Daoy (cell line): ENCODE results near the gene SUPT20HL1. TPM values are rescaled to one million over a fixed set of nuclear protein-coding genes. Genes with fewer than 3 reads are reported as not detected.
"Not testable (repeated sequence)": the region's sequence is repeated elsewhere in the genome, so short reads cannot be mapped to it uniquely, and the experiment has no call there.

Experiments used
- DNase-seq: peaks from one replicate; pipeline ENCODE4 v3.0.0-alpha.2; 2015; ENCODE audit warnings: low read depth
- total RNA-seq: library from RNA; depleted of rRNA; stranded (reverse); fragments of >200 nt; shearing (Covaris generic); gene quantifications from 2 replicates; pipeline ENCODE4 v1.2.3, GENCODE V29; 2014

SUPT20HL1 gene
- total RNA-seq, 1 experiment from 2014 or later = not detected

DNA sequence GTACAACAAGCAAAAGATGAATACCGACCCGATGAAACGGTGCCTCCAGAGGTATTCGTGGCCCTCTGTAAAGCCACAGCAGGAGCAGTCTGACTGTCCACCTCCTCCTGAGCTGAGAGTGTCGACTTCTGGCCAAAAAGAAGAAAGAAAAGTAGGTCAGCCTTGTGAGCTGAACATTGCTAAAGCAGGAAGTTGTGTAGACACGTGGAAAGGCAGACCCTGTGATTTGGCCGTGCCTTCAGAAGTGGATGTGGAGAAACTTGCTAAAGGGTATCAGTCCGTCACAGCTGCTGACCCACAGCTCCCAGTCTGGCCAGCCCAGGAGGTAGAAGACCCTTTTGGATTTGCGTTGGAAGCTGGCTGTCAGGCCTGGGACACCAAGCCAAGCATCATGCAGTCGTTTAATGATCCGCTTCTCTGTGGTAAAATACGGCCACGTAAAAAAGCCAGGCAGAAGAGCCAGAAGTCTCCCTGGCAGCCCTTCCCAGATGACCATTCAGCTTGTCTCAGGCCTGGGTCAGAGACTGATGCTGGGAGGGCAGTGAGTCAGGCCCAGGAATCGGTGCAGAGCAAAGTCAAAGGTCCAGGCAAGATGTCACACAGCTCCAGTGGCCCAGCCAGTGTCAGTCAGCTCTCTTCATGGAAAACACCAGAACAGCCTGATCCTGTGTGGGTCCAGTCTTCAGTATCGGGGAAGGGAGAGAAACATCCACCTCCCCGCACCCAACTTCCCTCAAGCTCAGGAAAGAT is 3.2 kb downstream of the SUPT20HL1 start:
- not testable (repeated sequence) for DNase-seq

DNA sequence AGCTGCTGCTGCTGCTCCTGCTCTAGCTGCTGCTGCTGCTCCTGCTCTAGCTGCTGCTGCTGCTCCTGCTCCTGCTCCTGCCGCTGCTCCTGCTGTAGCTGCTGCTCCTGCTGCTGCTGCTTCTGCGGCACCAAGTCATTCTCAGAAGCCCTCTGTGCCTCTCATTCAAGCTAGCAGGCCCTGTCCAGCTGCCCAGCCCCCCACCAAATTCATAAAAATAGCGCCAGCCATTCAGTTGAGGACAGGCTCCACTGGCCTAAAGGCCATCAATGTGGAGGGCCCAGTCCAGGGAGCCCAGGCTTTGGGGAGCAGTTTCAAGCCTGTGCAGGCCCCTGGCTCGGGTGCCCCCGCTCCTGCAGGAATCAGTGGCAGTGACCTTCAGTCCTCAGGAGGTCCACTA is 3.9 kb downstream of the SUPT20HL1 start:
- no peak for DNase-seq

DNA sequence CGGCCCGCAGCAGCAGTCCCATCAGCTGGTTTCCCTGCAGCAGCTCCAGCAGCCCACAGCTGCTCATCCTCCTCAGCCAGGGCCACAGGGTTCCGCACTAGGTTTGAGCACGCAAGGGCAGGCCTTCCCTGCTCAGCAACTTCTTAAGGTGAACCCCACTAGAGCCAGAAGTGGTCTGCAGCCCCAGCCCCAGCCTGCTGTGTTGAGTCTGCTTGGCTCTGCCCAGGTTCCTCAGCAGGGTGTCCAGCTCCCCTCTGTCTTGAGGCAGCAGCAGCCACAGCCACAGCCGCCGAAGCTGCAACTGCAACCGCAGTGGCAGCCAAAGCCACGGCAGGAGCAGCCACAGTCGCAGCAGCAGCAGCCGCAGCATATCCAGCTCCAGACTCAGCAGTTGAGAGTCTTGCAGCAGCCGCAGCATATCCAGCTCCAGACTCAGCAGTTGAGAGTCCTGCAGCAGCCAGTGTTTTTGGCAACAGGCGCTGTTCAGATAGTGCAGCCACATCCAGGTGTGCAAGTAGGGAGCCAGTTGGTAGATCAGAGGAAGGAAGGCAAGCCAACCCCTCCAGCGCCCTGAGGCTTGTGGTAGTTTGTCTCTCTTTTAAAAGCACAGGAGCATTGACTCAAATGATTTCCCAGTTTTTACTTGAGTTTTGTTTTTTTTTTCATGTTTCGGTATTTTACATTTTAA is 4.6 kb downstream of the SUPT20HL1 start:
- DNase-seq = no peak

DNA sequence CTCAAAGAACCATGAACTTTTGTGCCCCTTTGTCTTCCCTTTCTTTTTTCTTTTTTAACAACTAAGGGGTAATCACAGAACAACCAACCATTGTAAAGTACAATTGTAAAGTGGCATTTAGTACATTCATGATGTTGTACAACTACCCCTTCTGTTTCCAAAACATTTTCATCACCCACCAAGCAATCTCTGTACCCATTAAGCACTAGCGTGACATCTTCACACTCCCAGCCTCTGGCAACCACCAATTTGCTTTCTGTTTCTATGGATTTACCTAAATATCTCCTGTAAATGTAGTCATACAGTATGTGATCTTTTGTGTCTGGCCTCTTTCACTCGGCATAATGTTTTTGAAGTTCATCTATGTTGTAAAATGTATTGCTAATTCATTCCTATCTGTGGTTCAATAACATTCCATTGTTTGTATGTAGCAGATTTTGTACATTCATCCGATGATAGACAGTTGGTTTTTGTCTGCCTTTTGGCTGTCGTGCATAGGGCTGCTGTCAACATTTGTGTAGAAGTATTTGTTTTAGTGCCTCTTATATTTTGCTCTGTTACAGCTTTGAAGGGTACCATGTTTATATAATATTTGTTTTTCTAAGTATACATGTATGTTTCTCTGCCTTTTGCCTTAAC is 6.4 kb downstream of the SUPT20HL1 start:
- DNase-seq = not testable (repeated sequence)

DNA sequence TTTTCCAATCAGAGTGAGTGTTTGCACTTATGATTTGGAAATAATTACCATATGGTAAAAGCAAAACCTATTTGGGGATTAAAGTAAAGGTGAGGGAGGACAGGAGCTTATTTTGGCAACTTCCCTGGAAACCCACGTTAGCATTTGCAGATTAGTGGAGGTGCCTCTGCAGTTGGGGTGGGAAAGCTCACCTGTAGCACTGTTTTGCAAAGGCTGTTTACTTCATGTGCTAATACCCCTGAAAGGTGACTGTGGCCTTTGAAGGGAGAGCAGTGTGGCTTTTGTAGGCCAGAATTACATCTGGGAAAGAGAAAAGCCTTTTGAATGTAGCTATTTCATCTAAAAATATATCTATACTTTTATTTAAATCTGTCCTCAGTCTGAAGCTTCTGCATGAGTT is 9.4 kb downstream of the SUPT20HL1 start:
- DNase-seq = no peak

DNA sequence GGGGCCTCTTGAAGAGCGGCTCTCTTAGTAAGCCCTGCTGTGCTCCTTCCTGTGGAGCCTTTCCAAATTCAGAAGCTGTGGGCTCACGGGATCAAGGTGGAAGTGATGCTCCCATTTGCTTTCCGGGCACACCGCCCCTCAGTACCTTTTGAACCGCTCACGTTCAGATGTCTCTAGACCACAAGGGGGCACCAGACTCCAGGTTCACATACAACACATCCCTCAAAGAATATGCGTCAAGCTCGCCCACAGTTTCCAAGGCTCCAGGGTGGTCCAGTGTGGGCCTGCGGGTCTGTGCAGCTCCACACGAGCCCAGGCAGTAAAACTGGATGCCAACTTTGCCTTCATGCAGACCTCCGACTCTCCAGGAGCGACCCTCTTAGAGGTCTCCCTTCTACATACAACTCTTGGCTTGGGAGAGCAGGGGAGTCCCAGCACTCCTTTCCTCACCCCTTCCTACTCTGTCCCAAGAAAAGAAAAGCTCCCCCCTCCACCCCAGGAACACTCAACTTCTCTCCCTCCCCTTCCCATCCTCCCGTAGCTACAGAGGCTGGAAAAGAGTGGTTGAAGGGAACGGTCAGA is 11.0 kb downstream of the SUPT20HL1 start:
- peak; percentile 52 for DNase-seq

DNA sequence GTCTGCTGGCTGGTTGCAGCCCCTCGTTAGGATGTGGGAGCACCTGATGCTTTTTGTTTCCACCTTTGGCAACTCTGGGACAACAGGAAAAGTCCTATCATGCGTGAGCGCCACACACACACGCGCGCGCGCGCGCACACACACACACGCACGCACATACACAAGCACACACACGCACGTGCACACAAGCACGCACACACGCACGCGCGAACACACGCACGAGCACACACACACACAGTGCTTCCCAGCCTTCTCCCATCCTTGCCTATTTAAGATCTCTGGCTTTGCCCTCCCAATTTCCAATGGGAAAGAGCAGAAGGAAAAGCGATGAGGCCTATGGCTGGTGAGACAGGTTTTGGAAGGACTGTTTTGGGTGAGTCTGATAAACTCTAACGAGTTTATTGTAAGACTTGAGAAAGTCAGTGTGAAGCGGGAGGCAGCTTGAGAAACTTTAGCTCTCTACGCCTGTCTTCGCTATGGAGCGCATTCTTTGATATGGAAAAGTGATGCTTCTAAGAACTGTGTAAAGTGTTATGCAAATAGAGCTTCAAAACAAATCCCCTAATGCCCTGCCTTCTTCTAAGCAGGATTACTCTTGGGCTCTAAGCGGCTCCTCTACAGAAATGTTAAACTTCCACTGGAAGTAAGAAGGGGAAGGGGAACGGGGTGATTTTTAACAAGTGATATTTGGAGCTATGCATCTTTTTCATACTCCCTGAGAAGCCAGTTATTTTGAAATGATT is 11.8 kb downstream of the SUPT20HL1 start:
- DNase-seq = no peak

DNA sequence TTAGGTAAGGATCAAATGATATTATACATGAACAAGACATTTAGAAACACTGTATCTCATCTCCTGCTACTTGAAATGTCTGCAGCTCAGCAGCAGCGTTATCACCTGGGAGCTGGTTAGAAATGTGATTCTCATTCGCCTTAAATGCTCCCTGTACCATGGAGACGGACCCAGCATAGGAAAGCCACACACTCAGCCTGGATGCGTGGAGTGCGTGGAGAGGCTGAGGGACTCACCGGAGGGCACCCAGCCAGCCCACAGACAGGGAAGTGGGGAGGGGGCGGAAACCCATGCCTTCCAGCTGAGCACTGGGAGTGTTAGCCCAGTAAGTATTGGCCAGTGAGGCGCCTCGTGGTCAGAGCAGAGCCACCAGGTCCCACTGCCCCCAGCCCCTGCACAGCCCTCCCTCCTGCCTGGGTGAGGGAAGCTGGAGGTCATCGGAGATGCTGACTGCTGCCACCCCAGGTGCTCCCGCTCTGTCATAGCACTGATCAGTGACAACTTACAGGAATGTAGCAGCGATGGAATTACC is 15.2 kb downstream of the SUPT20HL1 start:
- no peak for DNase-seq

DNA sequence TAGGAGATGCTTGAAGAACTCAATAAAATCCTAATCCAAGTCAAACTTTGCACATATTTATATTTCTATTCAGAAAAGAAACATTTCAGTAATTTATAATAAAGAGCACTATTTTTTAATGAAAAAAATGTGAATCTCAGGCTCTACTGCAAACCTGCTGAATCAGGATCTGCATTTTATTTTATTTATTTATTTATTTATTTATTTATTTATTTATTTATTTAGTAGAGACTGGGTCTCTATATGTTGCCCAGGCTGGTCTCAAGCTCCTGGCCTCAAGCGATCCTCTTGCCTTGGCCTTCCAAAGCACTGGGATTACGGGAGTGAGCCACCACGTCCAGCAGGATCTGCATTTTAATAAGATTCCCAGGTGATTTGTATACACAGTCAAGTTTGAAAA is 16.0 kb downstream of the SUPT20HL1 start:
- no peak for DNase-seq

DNA sequence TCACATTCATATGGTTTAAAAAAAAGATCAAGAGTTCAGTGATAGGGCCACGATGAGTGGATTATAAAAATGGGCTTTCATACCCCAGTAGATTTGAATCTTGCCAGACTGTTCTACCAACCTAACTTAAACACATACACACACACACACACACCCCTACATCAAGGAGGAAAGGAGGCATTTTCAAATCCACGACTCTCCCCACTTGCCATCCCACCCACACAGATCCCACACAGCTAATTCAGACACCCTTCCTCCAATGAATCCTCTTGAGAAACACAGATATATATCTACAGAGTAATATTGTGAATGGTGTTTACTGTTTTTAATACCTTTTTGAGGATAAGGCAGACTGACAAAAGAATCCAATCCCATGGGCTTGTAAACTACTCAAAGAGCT is 16.8 kb downstream of the SUPT20HL1 start:
- DNase-seq = no peak

DNA sequence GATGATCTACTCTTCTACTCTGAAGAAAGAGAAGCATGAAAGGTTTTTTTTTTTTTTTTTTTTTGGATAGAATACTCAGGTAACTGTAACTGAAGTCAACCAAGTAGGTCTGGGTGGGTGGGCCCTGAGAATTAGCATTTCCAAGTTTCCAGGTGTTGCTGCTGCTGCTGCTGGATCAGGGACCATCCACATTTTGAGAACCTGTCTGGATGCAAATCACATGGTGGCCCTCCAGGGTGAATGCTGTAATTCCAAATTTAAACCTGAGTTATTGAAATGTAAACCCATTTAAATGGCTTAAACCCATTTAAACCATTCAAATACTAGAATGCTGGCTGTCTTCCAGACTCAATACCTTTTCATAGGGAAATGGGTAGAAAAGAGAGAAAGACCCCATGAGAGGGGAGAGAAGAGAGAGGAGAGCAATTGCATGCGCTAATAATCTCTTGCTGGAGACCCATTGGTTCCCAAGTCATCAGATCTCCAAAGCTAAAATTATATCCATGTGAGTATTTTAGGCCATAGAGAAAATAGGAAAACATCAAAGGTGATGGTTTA is 17.6 kb downstream of the SUPT20HL1 start:
- no peak for DNase-seq

DNA sequence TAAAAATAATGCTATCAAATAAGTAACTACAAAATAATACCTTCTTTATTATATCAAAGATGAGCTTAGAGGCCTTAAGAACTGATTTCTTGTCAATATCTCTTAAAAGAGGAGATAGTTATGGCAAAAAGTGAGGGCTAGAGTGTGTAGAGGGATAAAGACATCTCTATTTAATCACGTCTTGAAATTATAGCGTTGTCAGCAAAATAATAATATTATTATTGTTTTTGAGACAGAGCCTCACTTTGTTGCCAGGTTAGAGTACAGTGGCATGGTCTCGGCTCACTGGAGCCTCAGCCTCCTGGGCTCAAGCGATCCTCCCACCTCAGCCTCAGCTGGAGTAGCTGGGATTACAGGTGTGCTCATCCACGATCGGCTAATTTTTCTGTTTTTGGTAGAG is 18.3 kb downstream of the SUPT20HL1 start:
- no peak for DNase-seq

DNA sequence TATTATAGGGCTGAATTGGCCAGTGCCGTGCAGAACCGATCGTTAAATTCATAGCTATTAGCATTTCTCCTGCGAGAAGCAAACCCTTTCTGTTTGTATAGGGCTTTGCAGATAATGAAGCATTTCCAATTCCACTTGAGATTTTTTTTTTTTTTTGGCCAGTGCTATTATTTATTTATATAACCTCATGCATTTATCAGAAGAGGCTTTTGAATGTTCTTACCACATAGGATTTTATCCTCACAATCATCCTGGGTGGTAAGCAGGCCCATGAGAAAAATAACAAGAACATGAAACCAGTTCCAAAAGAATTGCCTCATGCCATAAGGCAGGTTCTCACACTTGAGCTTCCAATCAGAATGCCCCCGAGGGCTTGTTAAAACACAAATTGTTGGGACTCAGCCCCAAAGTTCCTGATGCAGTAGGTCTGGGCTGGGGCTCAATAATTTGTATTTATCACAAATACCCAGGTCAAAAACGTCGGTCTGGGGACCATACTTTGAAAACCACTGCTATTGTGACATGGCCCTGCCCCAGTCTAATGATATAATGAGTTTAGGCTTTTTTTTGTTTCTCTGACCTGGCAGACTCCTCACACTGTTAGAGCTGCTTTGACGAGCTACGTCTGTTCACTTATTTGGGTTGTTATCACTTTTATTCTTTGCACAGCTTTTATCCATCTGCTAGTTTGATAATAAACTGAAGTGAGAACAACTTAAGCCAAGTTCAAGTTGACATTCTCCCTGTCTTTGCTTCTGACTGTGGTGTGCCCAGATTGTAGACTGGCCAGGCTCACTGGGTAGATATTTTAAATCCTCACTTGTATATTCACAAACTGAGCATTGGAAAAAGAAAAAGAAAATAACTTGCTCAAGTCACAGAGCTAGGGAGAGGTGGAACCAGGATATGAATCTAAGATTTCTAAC is 20.1 kb downstream of the SUPT20HL1 start:
- peak; percentile 18 for DNase-seq

DNA sequence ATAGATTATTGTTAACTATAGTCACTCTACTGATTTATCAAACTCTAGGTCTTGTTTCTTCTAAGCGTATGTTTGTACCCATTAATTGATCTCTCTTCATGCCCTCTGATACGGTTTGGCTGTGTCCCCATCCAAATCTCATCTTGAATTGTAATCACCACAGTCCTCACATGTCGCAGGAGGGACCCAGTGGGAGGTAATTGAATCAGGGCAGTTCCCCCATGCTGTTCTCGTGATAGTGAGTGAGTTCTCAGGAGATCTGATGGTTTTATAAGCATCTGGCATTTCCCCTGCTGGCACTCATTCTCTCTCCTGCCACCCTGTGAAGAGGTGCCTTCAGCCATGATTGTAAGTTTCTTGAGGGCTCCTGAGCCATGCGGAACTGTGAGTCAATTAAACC is 21.9 kb downstream of the SUPT20HL1 start:
- DNase-seq = not testable (repeated sequence)

DNA sequence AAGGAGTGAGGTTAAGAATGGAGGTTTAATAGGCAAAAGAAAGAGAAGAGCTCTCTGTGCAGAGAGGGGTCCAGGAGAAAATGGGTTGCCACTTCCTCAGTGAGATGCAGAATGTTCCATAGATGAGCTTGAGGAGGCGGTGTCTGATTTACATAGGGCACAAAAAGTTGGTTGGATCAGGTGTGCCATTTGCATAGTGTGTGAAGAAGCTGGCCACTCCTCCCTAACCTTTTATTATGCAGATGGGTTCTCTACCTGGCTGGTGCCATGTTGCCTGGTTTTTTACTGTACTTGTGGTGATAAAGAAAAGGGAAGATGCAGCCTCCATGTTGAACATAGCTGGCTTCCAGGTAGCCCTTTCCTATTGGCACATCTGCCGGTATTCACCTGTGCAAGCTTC is 27.3 kb downstream of the SUPT20HL1 start:
- DNase-seq = no peak

DNA sequence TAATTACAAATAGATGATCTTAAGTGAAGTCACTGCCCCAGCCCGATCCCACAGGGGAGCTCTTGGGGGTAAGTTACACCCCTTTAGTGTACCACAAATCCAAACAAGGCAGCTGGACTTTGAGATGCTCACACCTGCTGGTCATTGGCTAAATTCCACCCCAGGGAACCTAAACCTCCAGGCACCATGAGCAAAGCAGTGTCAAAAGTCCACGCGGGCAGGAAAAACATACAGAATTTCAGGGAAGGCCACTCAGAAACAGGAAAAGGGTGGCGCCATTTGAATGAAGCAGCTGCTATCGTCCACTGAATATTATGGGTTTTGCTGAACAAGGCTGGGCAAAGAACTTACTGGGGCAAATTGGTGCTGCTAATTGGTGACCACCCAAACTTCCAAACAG is 30.9 kb downstream of the SUPT20HL1 start:
- no peak for DNase-seq

DNA sequence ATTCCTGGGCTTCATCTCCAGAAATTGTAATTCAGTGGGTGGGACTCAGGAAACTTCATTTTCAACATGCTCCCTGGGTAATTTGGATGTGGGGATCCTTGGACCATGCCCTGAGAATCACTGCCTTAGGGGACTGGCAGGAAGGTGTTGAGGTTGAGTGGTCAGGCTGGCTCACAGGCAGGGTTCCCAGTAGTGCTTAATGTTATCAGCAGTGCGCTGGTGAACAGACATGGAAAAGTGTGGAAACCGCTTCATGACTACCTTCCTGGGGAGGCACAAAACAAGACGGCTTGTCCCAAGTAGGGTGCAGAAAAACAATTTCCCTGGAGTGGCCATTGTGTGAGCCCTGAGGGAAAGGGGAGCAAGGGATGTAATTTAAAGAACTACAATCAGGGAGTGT is 31.4 kb downstream of the SUPT20HL1 start:
- DNase-seq = no peak

DNA sequence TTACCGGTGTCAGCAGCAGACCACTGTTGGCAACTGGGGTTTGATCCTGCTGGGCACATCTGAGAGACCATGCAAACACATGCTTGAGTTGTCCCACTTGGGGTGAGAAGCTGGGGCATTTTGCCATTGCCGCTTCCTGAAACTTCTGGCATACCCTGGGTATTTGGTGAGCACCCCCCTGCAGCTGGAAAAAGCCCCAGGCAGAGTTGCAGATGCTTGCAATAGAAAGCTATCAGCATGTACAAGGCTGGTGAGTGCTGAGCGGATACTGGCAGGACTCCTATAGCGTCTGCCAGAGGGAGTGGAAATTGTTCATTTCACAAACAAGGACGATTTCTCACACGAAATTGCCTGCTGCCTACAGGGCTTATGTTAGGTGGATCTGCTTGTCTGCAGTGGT is 32.3 kb downstream of the SUPT20HL1 start:
- no peak for DNase-seq

DNA sequence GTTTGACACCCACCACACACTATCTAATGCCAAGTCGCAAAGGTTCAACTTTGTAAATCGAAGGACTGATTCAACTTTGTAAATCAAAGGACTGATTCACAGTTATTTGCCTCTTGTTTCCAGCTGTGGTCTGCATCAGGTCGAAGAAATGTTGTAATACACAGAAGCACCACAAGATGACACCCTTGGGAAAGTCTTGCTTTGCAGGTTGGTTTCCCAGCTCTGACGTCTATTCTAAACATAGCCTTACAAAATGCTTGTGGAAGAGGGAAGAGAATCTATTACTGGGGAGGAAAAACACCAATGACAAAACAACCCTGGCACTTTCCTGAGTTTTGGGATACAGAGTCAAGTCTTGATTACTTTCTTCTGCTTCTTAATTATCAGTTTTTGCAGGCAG is 35.3 kb downstream of the SUPT20HL1 start:
- DNase-seq = peak; percentile 63

DNA sequence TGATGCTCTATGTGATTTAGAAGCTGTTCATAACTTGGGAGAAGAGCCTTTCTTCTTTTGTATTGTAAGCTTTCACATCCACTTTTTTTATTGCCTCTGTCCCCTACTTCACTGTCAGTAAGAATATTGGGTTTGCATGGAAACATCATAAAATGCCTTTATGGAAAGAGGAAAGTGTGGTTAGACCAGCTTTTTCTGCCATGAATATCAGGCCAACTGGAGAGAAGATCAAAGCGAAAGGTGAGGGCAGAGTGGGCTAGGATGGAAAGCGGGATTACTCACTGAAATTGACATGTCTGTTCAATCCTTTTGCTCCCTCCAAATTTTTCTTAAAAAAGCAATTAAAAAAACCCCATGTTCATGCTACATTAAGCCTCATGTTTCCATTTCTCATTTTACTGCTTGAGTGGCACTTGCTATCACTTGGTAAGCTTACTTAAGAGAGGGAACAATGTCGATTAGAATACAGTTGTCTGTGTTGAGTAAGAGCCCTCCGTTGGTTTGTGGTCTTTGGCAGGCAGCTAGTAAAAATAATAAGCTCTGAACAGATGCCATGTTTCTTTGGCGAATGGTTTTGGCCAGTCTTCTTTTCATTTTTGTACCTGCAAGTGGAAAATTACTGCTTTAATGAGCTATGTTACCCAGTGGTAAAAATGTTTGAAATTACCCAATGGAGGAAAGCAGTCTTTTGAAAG is 35.9 kb downstream of the SUPT20HL1 start:
- DNase-seq = peak; percentile 69
